IMR-90 (cell line): ENCODE measurements around the gene SLIT1. TPM values are rescaled to one million over a fixed set of nuclear protein-coding genes. Genes with fewer than 3 reads are reported as not detected.
A peak's percentile ranks its signal among the peaks of the same experiment; 100 is the strongest.

Source experiments
- ATAC-seq: fragments of 200-7000 bp; cut with Tn5 transposase; 2 replicates; pipeline ENCODE4 v1.9.1; 2020; ENCODE audit warnings: low read depth, mild to moderate bottlenecking, moderate library complexity
- BruUV-seq: library from RNA; stranded (reverse); fragments of 400-500 nt; replicated peaks from 2 replicates; lab custom pipeline; 2021; lab: Mats Ljungman, UMichigan
- CTCF ChIA-PET: fragments of 300-600 bp; formaldehyde crosslinking; extraction: SDS; loops from one replicate; lab custom pipeline; 2021; ENCODE audit warnings: antibody characterized with exemption; lab: Yijun Ruan, JAX
- POLR2A ChIA-PET: fragments of 300-600 bp; sonication (Branson Sonifier 250); formaldehyde crosslinking; loops from one replicate; lab custom pipeline; 2022; ENCODE audit warnings: antibody characterized with exemption; ENCODE audit not compliant: unreplicated experiment; lab: Charles Lee
- DNase-seq: peaks from one replicate; pipeline ENCODE4 v3.0.0; 2013
- H2AFZ ChIP-seq: replicated peaks from 2 replicates; pipeline ENCODE3; 2013; ENCODE audit warnings: low read length, mild to moderate bottlenecking; ENCODE audit not compliant: poor library complexity
- H2AK5ac ChIP-seq: 2 replicates; pipeline ENCODE4 v1.6.1; 2013; ENCODE audit warnings: low read depth, low read length, inconsistent platforms
- H2AK9ac ChIP-seq: replicated peaks from 2 replicates; pipeline ENCODE3; 2013; ENCODE audit warnings: mild to moderate bottlenecking, low read depth, low read length, moderate library complexity; ENCODE audit not compliant: poor library complexity
- H2BK120ac ChIP-seq: 2 replicates; pipeline ENCODE4 v1.6.1; 2013; ENCODE audit warnings: low read depth, low read length, inconsistent platforms
- H2BK15ac ChIP-seq: 3 replicates; pipeline ENCODE4 v1.6.1; 2013; ENCODE audit warnings: low read depth, low read length, inconsistent platforms
- H2BK20ac ChIP-seq: 2 replicates; pipeline ENCODE4 v1.6.1; 2013; ENCODE audit warnings: low read depth, mild to moderate bottlenecking, inconsistent platforms, low read length, moderate library complexity
- H2BK5ac ChIP-seq: 2 replicates; pipeline ENCODE4 v1.6.1; 2013; ENCODE audit warnings: mild to moderate bottlenecking, low read depth, low read length, inconsistent platforms; ENCODE audit not compliant: poor library complexity, severe bottlenecking
- H3K14ac ChIP-seq: replicated peaks from 2 replicates; pipeline ENCODE4 v1.6.1; 2013; ENCODE audit warnings: low read depth, low read length, inconsistent platforms
- H3K18ac ChIP-seq: 2 replicates; pipeline ENCODE4 v1.6.1; 2013; ENCODE audit warnings: low read depth, low read length, control low read depth
- H3K23ac ChIP-seq: 2 replicates; pipeline ENCODE4 v1.6.1; 2013; ENCODE audit warnings: low read depth, low read length, inconsistent platforms
- H3K27ac ChIP-seq: 2 replicates; pipeline ENCODE4 v1.5.1; 2013; ENCODE audit warnings: mild to moderate bottlenecking, control low read depth, low read length; ENCODE audit not compliant: insufficient read depth
- H3K27me3 ChIP-seq: 2 replicates; pipeline ENCODE4 v1.6.1; 2013; ENCODE audit warnings: low read length; ENCODE audit not compliant: control insufficient read depth, insufficient read depth
- H3K36me3 ChIP-seq: 2 replicates; pipeline ENCODE4 v1.6.1; 2013; ENCODE audit warnings: low read length, mixed read lengths; ENCODE audit not compliant: control insufficient read depth, insufficient read depth
- H3K4ac ChIP-seq: 2 replicates; pipeline ENCODE4 v1.6.1; 2013; ENCODE audit warnings: low read depth, low read length, inconsistent platforms
- H3K4me1 ChIP-seq: 2 replicates; pipeline ENCODE4 v1.6.1; 2013; ENCODE audit warnings: low read length, mixed read lengths; ENCODE audit not compliant: control insufficient read depth, insufficient read depth
- H3K4me2 ChIP-seq: 2 replicates; pipeline ENCODE4 v1.6.1; 2013; ENCODE audit warnings: low read depth, mild to moderate bottlenecking, control low read depth, low read length, moderate library complexity
- H3K4me3 ChIP-seq: 2 replicates; pipeline ENCODE4 v1.5.1; 2013; ENCODE audit warnings: low read depth, mild to moderate bottlenecking, control low read depth, low read length, moderate library complexity; ENCODE audit not compliant: insufficient read depth
- H3K56ac ChIP-seq: 2 replicates; pipeline ENCODE4 v1.6.1; 2013; ENCODE audit warnings: low read length, inconsistent platforms; ENCODE audit not compliant: insufficient read depth; ENCODE audit errors: extremely low read depth
- H3K79me1 ChIP-seq, 2 experiments: 2 replicates each; pipeline ENCODE4 v1.6.1; 2013; ENCODE audit warnings: low read length in 2 of 2, inconsistent platforms in 1 of 2, low read depth in 1 of 2
- H3K9ac ChIP-seq: 2 replicates; pipeline ENCODE4 v1.6.1; 2013; ENCODE audit warnings: low read depth, low read length, control low read depth
- H3K9me1 ChIP-seq: 2 replicates; pipeline ENCODE4 v1.6.1; 2013; ENCODE audit warnings: low read length, inconsistent platforms; ENCODE audit not compliant: insufficient read depth
- H3K9me3 ChIP-seq: 2 replicates; pipeline ENCODE4 v1.6.1; 2013; ENCODE audit warnings: low read length; ENCODE audit not compliant: control insufficient read depth, insufficient read depth
- H4K20me1 ChIP-seq: 2 replicates; pipeline ENCODE4 v1.6.1; 2013; ENCODE audit warnings: low read length, inconsistent platforms; ENCODE audit not compliant: insufficient read depth
- H4K5ac ChIP-seq: 2 replicates; pipeline ENCODE4 v1.6.1; 2013; ENCODE audit warnings: mild to moderate bottlenecking, low read depth, low read length, control low read depth
- H4K8ac ChIP-seq, 2 experiments: 2 replicates each; pipeline ENCODE4 v1.6.1; 2013; ENCODE audit warnings: low read depth in 2 of 2, low read length in 2 of 2, control low read depth in 1 of 2, inconsistent platforms in 1 of 2
- H4K91ac ChIP-seq: 2 replicates; pipeline ENCODE4 v1.6.1; 2013; ENCODE audit warnings: low read depth, low read length, inconsistent platforms; ENCODE audit not compliant: insufficient read depth
- FOS ChIP-seq: fragments of 150-350 bp; IDR thresholded peaks from 2 replicates; pipeline ENCODE4 v1.6.1; 2016; ENCODE audit warnings: low read depth, low read length
- MAFK ChIP-seq: IDR thresholded peaks from 2 replicates; pipeline ENCODE4 v1.6.1; 2012; ENCODE audit warnings: low read depth, low read length, improper control_type of control experiment
- NFE2L2 ChIP-seq: fragments of 150-350 bp; IDR thresholded peaks from 2 replicates; pipeline ENCODE4 v1.6.1; 2016; ENCODE audit warnings: low read depth, mild to moderate bottlenecking, low read length
- WGBS, 2 experiments: methylation state at CpG; one replicate each; pipeline versions ENCODE4 v1.1.5 to v1.1.7; 2013; ENCODE audit warnings: missing lambda C conversion rate in 2 of 2; ENCODE audit not compliant: insufficient read length in 1 of 2; ENCODE audit errors: extremely low coverage in 2 of 2; 5-methylcytosine and 5-hydroxymethylcytosine counted together
- dilution Hi-C: fragments of 300-500 bp; cut with HindIII; formaldehyde crosslinking; loops from one replicate; pipeline ENCODE4 v1.14.3; 2018; ENCODE audit warnings: low sequenced_read_pairs; ENCODE audit not compliant: unreplicated experiment
- in situ Hi-C: fragments of 300-500 bp; cut with MboI; formaldehyde crosslinking; loops from 3 replicates; pipeline ENCODE4 v1.14.3; 2019; ENCODE audit warnings: low sequenced_read_pairs, inconsistent platforms, mixed read lengths
- intact Hi-C: fragments of 100-400 bp; cut with micrococcal nuclease; formaldehyde crosslinking; loops from 2 replicates; pipeline ENCODE4 v1.10.0; 2022
- polyA plus RNA-seq, 3 experiments: library from polyadenylated mRNA; depleted of rRNA; stranded (reverse); fragments of >200 nt; gene quantifications; 2 replicates each; pipeline ENCODE4 v1.2.3, GENCODE V29; 2012; ENCODE audit warnings: low replicate concordance in 1 of 3
- total RNA-seq: library from RNA; depleted of rRNA; stranded (reverse); fragments of >200 nt; gene quantifications from 2 replicates; pipeline ENCODE4 v1.2.3, GENCODE V29; 2012

Gene SLIT1
- total and polyA plus RNA-seq, 2 of the 4 experiments (the other 2 are of a cell fraction) = under 0.01 TPM

GRCh38 chr10:96992721-96993120, 193.0 kb downstream of the SLIT1 start:
- Histone ChIP-seq H2AK5ac (peak overlapping the region; percentile 64; the same call in 1 of the 2 replicates), H3K4me1 (peaks cover 12% of the 10 kb centered on the region), H3K27me3 (no peaks in the 10 kb centered on the region), H4K20me1 (0 out of 2 replicates have a peak, but pooled peaks cover 4% of the 10 kb centered on the region), H3K27ac (no peak overlapping the region), H4K91ac (no peak overlapping the region), H3K14ac (no peak overlapping the region), H3K9me3 (no peaks in the 10 kb centered on the region), H3K36me3 (no peaks in the 10 kb centered on the region; the same call in 1 of the 2 replicates), H3K4me2 (no peak overlapping the region), H3K56ac (no peak overlapping the region), H3K9ac (no peak overlapping the region), H3K23ac (peak overlapping the region; percentile 59; the same call in 1 of the 2 replicates), H2AK9ac (no peak overlapping the region), H2AFZ (no peak overlapping the region), H4K8ac (no peak overlapping the region), H2BK5ac (no peak overlapping the region), H2BK20ac (peak overlapping the region; percentile 43), H3K4me3 (no peak overlapping the region), H4K5ac (no peak overlapping the region), H3K4ac (peak overlapping the region; percentile 59), H3K18ac (no peak overlapping the region), H3K79me1 (peaks cover 0 to 16% of the 10 kb centered on the region in 2 experiments; a peak in 2 of 4 replicates), H2BK120ac (no peak overlapping the region), H2BK15ac (no peak overlapping the region), H3K9me1 (peaks cover 29% of the 10 kb centered on the region)
- no TSS peak for BruUV-seq
- TF ChIP-seq MAFK = no peak
- no peak for TF ChIP-seq NFE2L2
- no peak for TF ChIP-seq FOS
- ATAC-seq (no peak), DNase-seq (no peak)
- ChIA-PET POLR2A (no interaction called here), CTCF (no interaction called here)
- dilution Hi-C loops (no loop called here), intact Hi-C loops (no loop called here), in situ Hi-C loops (no loop called here)
- 60% methylated on average over 1 of the region's 1 CpG; no CpG with 5 or more reads in 1 of the 2 experiments for WGBS, 2 experiments
